GM12864 (cell line): Measurements from ENCODE around the gene CCDC50.

Source experiments
- DNase-seq: peaks from one replicate; pipeline ENCODE4 v3.0.0-alpha.2; 2011; ENCODE audit warnings: low read depth
- H3K4me3 ChIP-seq: 2 replicates; pipeline ENCODE4 v1.5.1; 2011; ENCODE audit warnings: mild to moderate bottlenecking, low read depth, low read length, control low read depth
- CTCF ChIP-seq: IDR thresholded peaks from 2 replicates; pipeline ENCODE4 v1.5.1; 2011; ENCODE audit warnings: low read depth, mild to moderate bottlenecking, moderate library complexity, low read length, control low read depth, inconsistent platforms; ENCODE audit errors: missing control alignments

Gene CCDC50

GRCh38 chr3:191302451-191302850, 26.7 kb upstream of the CCDC50 start:
- no peak for DNase-seq
- H3K4me3 ChIP-seq = no peak overlapping the region
- TF ChIP-seq CTCF = no peak

- no peak for TF ChIP-seq CTCF
- no peak overlapping the region for H3K4me3 ChIP-seq
- no peak for DNase-seq
Measured at GRCh38 chr3:191303596-191303995, 25.6 kb upstream of the CCDC50 start.

GRCh38 chr3:191306428-191306827, 22.8 kb upstream of the CCDC50 start:
- H3K4me3 ChIP-seq = no peak overlapping the region
- DNase-seq = no peak
- TF ChIP-seq CTCF = no peak

GRCh38 chr3:191307341-191307740, 21.9 kb upstream of the CCDC50 start:
- no peak overlapping the region for H3K4me3 ChIP-seq
- no peak for TF ChIP-seq CTCF
- no peak for DNase-seq

GRCh38 chr3:191313296-191313695, 15.9 kb upstream of the CCDC50 start:
- H3K4me3 ChIP-seq = no peak overlapping the region
- TF ChIP-seq CTCF = no peak

GRCh38 chr3:191314109-191314728, 15.0 kb upstream of the CCDC50 start:
- no peak for TF ChIP-seq CTCF
- no peak for DNase-seq
- no peak overlapping the region for H3K4me3 ChIP-seq

More at GRCh38 chr3:191313296-191313695, 15.9 kb upstream of the CCDC50 start:
- DNase-seq = no peak
